Activated T-cell treated with anti-CD3 and anti-CD28 coated beads for 48 hours (primary cell): ENCODE measurements around the gene FGF12.

Experiments used
- DNase-seq: peaks from one replicate; pipeline ENCODE4 v3.0.0-alpha.2; 2020; ENCODE audit warnings: low read depth

FGF12 gene

DNA sequence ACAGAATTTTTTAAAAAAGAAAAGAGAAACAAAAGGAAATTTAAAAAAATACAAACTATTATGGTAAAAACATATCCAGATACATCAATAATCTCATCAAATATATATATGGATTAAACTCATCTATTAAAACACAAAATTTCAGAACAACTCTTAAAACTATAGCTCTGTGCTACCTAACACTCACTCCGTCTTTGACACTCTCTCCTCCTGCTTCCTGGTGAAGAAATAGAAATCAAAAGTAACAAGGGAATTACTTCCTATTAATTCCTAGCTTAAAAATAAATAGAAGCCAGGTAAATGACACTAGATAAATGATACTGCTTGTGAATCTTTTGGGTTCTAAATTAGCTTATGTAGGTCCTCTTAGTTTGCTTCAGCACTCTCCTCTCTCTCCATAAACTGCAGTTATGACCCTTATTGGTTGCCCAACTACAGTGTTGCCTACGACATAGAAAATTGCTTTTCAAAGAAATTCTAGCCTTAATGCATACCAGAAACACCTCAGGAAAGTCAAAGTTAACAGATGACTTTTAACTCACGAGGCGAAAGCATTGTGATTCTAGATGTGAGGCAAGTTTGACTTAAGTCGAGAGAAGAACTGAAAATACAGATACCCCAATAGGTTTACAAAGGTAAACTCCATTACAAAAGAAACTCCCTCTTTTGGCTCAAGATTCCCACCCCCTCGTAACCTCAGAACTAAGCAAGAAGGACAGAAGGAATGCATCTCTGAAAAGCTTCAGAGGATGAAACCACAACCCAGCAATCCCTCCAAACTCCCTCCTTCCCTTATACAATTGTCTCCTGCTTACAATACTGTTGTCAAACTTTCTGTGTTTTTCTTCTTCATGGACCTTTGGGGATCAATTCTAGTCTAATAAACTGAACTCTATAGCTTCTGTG, 394.7 kb downstream of the FGF12 start:
- DNase-seq, result no peak

DNA sequence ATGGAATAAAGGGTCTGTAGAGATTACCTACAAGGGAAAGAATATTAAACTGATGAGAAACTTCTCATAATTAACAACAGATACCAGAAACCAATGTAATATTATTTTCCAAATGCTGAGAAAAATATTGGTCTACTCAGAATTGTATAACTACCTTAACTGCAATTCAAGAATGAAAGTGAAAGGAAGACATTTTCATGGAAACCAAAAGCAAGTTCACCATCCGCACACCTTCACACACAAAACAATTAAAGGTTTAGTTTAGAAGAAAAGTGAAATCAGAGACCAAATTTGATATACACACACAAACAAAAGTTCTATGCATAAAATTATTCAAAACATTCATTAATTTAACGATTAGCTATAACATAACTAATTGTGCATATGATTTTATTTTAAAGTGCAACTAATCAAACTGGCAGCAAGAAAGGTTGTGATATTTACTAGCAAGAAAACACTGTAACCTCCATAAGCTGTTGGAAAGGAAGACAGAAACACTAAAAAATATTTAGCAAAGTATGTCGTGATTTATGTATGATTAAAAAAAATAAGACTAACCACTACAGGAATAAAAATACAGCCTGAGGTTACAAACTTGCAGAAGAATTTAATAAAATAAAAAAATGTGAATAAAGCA, 395.5 kb downstream of the FGF12 start:
- no peak for DNase-seq

DNA sequence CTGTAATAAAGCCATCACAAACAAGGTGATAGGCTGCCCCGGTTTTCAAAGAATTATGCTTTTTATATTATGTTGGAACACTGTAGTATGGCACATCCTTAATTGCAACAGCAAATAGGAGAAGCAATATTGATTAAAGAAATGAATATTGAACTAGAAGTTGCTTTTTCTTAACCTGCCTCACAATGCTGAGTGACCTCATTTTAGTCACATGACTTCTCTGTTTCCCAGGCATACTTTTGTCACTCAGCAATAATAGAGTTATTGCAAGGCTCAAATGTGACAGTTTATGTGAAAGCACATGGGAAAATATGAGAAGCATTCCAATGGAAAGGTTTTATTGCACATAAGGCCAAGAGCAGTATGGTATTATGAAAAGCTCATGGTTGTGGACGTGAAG, 400.7 kb downstream of the FGF12 start:
- DNase-seq, result no peak

DNA sequence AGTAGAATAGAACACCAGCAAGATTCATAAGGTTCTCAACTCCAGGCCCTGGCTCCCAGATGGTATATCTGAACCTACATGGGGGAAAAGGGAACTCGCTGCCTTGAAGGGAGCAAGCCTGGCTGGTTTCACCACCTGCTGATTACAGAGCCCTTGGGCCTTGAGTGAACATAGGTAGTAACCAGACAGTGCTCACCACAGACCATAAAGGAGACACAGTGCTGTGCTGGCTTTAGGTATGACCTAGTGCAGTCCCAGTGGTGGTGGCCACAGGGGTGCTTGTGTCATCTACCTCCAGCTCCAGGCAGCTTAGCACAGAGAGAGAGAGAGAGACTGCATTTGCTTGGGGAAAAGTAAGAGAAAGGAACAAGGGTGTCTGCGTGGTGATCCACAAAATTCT, 409.8 kb downstream of the FGF12 start:
- no peak for DNase-seq

DNA sequence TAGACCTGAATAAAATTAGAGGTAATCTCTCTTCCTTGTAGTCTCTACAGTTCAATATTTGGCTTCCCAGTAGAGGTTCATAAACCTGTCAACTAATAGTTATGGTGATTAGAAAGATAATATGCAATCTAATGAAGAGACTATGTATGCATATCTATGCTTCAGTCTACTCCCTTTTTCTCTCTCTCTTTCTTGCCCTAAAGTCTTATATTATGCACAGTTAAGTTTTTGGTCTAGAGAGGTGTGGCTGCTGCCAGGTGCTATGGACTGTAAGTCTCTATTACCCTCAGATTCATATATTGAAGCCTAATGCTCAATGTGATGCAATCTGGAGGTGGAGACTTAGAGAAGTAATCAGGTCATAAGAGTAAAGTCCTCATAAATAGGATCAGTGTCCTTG, 413.7 kb downstream of the FGF12 start:
- DNase-seq, result no peak

DNA sequence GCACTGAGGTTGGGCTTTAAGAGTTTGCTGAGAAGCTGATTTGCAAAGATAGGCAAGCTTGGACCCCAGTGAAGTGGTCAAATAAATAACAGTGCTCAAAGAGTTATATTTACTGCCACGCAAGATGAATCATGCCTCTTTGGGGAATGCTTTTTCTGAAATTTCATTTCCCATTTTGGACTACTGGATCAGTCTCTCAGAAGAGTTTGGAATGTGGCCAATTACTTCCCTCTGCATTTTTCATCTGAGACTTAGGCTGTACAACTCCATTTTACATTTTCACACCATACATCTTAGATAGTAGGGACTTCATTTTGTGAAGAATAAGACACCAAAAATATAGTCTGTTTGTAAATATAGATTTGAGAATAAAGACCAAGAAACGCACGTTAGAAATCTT, 419.7 kb downstream of the FGF12 start:
- DNase-seq, result no peak

DNA sequence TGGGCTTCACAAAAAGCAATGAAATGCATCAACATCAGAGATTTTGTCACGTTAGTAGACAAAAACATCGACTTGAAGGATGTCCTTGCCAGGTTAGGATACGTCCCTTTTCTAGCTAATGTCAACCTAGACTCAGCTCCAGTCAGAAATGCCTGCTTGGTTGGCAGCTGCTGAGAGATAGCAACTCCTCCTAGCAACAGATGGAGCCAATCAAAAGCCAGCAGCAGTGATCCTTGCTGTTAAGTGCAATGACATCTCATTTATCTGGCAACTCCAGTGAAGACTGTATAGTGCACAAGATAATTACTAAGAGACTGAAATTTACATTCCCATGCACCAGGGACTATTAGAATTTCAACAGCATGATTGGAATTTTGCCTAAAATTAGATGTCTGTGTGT, 424.1 kb downstream of the FGF12 start:
- no peak for DNase-seq

DNA sequence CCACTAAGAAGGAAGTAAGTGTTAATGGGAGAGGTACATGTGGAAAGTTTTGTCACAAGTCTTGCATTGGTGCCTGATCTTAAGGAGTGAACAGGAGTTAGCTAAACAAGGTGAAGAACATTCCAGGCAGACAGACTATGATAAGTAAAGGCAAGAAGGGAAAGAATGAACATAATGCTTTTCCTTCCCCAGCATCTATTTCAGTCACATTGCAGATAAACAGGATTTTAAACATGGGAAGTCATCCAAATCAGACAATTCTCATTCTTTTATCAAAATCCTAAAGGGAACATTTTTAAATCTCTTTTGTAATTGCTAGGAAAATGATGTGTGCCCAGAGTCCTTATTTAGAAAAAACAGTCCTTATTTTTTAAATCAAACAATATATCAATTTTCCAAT, 424.6 kb downstream of the FGF12 start:
- no peak for DNase-seq

DNA sequence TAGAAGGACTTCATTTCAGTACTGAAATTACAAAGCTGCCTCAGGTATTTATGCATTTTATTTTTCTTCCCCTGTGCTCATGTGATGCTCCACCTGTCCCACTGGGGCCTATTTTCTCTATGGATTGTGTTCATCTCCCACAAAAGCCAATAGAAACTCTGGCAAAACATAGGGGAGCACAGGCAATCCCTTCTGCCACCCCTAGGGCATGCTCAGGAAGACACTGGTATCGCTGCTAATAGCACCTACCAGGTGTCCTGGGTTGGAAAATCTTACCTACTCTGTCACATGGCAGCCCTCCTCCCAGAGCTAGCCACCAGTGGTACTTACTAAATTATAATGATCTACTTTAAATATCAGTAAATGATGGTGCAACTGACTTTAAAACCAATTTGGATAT, 427.4 kb downstream of the FGF12 start:
- DNase-seq, result no peak

DNA sequence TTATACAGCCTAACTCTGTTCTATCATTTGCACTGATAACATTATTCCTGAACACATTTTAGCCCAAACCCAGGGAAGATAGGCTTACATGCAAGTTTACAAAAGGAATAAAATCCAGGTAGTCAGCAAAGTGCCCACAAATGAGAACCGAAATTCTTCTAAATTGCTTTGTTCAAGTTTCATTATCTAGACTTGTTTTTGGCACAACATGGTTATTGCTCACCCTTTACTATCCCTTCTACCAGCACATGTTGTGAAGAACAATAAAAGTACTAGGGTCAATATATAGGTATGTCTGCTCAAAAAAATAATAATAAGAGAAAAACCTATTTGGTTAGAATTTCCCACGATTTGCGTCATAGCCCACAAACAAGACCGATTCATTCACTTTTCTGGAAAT, 430.5 kb downstream of the FGF12 start:
- no peak for DNase-seq

DNA sequence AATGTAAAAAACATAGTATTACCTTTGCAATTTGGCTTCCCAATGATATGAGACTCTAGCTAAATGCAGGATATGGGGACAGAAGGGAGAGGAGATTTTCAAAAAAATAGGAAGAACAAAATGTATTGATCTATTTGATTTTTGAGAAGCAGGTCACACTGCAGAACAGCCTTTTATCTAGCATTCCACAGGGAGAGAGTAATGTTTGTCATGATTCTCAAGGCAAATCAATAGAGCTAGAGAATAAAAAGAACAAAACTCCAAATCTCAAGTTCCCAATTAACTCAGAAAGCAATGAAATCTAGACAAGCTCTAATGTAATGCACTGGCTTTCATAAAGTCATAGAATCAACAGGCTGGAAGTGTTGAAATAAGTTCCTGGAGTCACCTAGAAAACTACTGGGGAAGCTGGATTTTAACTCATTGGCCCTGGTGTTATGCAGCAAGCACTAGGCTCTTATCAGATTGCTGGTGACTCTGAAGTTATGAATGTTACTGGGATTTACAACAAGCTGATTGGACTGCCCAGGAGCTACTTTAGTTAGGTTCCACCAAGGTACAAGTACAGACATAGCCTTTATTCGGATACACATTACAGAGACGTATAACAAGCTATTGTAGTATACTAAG, 442.8 kb downstream of the FGF12 start:
- no peak for DNase-seq

DNA sequence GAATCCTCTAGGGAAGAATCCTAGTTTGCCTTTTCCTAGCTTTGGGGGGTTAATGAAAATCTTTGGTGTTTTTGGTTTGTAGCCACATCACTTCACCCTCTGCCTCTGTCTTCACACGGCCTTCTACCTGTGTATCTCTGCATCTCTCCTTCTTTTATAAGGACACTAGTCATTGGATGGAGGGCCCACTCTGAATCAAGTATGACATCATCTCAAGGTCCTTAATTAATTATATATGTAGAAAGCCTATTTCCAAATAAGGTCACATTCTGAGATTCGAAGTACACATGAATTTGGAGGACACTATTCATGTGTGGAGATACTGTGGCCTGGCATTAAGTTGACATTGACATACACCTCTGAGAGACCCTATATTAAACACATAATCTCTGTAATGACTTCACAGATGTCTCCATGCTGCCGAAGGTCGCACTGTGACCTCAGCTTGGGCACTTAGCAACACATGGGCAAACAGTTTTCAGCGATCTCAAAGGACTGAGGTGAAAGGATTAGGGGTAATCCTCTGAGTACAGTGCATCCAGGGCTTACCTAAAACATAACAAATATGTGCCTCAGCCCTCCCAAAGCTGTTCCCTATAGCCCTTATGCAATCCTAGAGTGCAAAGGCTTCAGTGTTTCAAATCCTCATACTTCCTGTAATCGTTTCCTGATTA, 446.0 kb downstream of the FGF12 start:
- no peak for DNase-seq

DNA sequence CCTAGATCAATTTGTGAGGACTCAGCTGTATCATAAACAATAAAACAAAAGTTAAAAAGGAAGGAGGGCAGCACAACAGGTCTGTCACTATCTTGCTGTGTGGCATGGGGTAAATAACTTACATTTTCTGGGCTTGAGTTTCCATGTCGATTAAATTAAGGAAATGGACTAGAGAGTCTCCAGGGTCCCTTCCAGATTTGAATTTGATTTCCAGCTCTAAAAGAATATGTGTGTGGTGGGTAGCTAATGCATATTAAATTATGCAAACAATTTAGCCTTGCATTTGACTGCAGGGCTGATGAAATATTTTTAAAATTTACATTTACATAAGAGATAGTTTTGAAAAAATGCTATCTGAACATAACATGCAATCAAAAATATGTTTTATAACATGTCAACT, 447.7 kb downstream of the FGF12 start:
- DNase-seq, result no peak

DNA sequence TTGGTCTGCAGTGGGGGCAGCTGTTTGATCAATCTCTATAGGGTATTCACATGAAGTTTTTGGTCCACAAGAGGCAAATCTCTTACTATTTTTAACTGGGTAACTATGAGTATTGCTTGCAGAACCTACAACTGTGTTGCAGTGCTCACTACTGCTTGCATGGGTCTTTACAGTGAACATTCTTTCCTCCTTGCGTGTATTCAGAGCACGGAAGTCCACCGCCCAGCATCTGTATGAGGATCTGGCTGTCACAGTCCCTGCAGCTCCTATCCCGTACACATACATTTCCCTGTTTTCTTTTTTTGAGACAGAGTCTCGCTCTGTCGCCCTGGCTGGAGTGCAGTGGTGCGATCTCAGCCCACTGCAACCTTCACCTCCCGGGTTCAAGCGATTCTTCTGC, 449.9 kb downstream of the FGF12 start:
- no peak for DNase-seq

DNA sequence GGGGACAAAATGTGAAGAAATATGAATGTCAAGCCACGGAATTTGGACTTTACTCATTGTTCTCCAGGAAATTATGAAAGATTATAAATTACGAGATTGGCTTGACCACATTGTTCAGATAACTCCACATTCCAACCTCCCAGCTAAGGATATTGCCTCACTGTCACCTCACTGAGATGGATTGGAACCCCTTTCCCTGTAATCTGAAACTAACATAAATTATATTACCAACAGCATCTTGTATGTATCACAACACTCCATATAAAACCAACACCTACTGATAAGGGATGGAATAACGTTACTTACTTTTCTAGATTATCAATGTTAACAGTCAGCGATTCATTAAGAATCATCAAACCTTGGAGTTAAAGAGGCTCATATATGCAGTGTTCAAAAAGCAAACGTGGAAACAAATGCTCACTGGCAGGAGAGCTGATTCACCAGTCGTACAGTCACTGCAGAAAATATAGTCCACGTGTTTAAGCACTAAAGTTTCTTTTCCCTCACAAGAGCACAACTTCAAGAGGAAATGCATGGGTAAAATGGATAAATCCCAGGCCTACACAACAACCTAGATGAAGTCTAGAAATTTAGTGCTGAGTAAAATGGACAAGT, 451.5 kb downstream of the FGF12 start:
- DNase-seq, result no peak

DNA sequence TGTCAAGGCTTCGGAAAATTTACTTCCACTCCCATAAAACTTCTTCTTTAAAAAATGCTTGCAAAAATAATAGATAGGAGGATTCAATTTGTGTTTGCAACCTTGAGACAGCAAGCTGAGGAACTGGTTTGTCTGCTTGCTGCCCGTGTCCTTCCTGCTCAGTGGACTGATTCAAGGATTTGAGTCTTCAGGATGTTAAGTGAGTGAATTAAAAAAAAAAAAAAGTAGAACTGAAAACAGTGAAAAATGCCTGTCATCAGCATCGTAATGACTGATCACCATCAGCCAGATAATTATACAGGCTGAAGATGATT, 453.7 kb downstream of the FGF12 start:
- no peak for DNase-seq

DNA sequence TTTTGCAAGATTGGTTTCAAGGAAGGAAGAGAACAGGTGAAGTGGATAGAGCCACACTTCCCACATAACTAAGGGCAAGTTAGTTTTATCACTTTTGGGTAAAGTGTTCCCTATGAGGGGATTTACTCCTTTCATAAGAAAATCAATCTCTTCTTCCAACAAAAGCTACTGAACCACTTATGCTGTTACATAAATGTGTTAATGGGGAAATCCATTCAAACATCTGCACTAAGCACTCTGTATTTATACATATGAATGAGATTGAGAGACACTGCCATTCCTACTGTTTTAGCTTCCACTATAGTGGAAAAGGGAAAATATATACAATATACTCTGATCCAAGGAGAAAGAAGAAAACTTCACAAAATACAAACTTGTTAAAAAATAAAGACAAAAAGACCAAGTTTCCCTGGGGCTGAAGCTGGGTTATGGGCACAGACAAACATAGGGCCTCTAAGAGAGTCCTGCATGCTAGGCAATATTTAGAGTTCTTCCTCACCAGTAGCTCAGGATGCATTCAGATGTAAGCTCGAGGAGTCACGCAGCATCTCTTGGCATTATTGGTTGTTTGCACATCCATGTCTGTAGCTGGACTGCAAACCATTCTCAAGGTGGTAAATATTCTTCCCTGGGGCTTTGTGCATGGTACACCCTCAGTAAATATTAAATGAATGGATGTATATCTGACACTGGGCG, 454.2 kb downstream of the FGF12 start:
- no peak for DNase-seq

DNA sequence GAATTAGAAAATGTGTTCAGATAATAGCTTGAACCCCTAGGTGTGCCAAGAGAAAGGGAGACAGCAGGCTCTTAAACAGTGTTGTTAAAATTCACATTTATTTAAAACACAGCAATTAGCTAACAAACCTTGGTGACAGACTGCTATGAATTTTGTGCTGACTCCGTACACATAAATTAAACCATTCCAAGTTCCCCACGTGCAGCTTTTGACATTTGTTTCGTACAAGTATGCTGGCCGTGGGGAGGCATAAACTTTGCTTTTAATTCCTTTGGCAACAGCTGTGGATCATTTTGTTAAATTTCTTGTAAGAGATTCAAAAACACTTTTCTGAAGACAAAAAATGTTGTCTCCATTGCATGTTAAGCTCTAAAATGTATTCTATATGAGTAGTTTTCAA, 465.3 kb downstream of the FGF12 start:
- no peak for DNase-seq

DNA sequence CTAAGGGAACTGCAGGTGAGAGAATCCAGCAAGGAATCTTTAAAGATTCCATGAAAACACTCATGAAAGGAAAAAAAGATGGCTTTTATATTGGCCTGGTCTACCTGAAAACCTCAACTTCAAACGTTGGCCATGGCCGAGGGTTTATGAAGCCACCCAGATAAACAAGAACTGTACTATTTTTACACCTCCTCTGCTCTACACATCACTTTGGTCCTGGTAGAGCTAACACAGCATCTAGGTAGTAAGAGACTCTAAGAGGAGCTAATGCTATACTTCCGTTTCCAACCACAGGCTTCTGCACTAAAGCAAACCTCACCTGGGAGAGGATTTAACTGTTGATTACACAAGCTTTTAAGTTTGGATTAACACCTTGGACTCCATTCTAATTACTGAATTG, 466.2 kb downstream of the FGF12 start:
- no peak for DNase-seq

DNA sequence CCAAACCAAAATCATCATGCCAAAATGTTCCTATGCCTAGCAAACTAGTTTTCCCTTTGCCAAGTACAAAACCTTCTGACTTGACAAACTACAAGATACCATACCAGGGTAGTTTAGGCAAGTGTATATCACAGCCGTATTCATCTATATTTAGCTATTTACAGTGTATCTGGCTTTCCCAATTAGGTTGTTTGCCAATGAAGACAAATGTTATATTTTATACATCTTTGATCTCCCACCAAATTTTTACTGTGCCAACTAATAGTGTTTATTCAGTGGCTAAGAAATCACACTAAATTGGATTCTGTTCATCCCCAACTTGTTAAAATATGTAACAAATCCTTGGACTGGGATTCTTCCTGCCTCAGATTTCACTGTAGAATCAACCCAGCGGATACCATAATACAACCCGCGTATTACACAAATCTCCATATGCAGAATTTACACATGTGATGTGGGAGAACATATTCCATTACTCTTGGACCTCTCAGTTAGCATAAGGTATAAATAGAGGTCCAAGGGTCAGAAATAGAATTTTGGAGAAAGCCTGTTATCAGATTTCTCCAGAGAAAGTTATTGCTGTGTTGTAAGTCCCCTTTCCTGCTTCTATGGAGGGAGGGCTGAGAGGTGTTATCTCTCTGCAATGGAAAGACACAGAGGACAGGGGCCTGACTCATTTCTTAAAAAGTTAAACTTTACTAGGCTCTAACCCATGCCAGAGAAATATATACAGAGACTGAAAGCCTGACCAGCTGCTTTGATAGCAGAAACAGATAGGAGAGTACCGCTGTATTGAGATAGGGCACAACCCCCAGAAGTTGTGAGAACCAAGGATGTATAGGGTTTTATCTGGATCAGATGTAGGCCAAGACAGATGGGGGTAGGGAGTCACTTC, 467.0 kb downstream of the FGF12 start:
- no peak for DNase-seq

DNA sequence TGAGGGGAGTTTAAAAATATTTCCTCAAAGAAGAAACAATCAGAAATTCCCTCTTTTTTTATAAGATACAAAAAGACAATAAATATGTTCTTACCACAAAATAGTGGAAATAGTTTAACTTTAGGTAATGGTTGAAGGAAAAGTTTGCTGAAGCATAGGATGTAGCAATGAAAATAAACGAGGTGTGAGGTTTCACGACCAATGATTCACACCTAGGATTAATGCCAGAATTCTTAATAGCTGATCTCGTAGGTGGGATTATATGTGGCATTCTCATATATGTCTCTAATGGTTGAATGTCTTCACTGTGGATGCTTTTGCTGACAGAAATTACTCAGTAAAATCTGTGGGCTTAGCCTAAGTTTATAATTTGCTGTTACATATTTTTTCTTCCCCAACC, 467.7 kb downstream of the FGF12 start:
- DNase-seq, result no peak
